HG02610 (cell line): ENCODE measurements around the gene FGF1.

ENCODE experiments used
- ATAC-seq: cut with Tn5 transposase; IDR thresholded peaks from one replicate; pipeline ENCODE4 v1.9.1; 2021; ENCODE audit warnings: mild to moderate bottlenecking, moderate library complexity; ENCODE audit not compliant: unreplicated experiment

Gene FGF1

GRCh38 chr5:142547445-142548380 is 138.2 kb downstream of the FGF1 start:
- no peak for ATAC-seq

GRCh38 chr5:142545650-142546322 is 140.1 kb downstream of the FGF1 start:
- no peak for ATAC-seq

GRCh38 chr5:142544946-142545649 is 140.8 kb downstream of the FGF1 start:
- ATAC-seq = no peak

- no peak for ATAC-seq
Measured at GRCh38 chr5:142544071-142544753, 141.7 kb downstream of the FGF1 start.

GRCh38 chr5:142542906-142543305 is 143.0 kb downstream of the FGF1 start:
- no peak for ATAC-seq
